Cortex of kidney (tissue), 1 donor: ENCODE results near the gene GOSR1.
"Not testable (repeated sequence)": the region's sequence is repeated elsewhere in the genome, so short reads cannot be mapped to it uniquely, and the experiment has no call there.

ENCODE experiments used
- DNase-seq: peaks from one replicate; lab custom pipeline; 2025; lab: John Stamatoyannopoulos, UW

GOSR1 gene

GRCh38 chr17:30505868-30506417 is 28.7 kb downstream of the GOSR1 start:
- no peak for DNase-seq

GRCh38 chr17:30506481-30506880 is 29.3 kb downstream of the GOSR1 start:
- no peak for DNase-seq

- DNase-seq = no peak
Observed at GRCh38 chr17:30513346-30513745, 36.1 kb downstream of the GOSR1 start.

GRCh38 chr17:30514895-30515596 is 37.8 kb downstream of the GOSR1 start:
- no peak for DNase-seq

- DNase-seq = no peak
Observed at GRCh38 chr17:30517786-30518185, 40.6 kb downstream of the GOSR1 start.

GRCh38 chr17:30519166-30519565 is 42.0 kb downstream of the GOSR1 start:
- no peak for DNase-seq

GRCh38 chr17:30519707-30520106 is 42.5 kb downstream of the GOSR1 start:
- DNase-seq = no peak

GRCh38 chr17:30520436-30520835 is 43.2 kb downstream of the GOSR1 start:
- no peak for DNase-seq

- DNase-seq = no peak
Observed at GRCh38 chr17:30520882-30521281, 43.7 kb downstream of the GOSR1 start.

- DNase-seq = no peak
Observed at GRCh38 chr17:30521766-30522165, 44.6 kb downstream of the GOSR1 start.

- not testable (repeated sequence) for DNase-seq
Observed at GRCh38 chr17:30523236-30523635, 46.0 kb downstream of the GOSR1 start.

- no peak for DNase-seq
Observed at GRCh38 chr17:30524847-30525246, 47.6 kb downstream of the GOSR1 start.

- DNase-seq = no peak
Observed at GRCh38 chr17:30526401-30526800, 49.2 kb downstream of the GOSR1 start.

- not testable (repeated sequence) for DNase-seq
Observed at GRCh38 chr17:30528701-30529100, 51.5 kb downstream of the GOSR1 start.

- no peak for DNase-seq
Observed at GRCh38 chr17:30530346-30531025, 53.3 kb downstream of the GOSR1 start.

- DNase-seq = no peak
Observed at GRCh38 chr17:30532871-30533270, 55.7 kb downstream of the GOSR1 start.

- no peak for DNase-seq
Observed at GRCh38 chr17:30534298-30534697, 57.1 kb downstream of the GOSR1 start.

GRCh38 chr17:30534938-30535921 is 58.0 kb downstream of the GOSR1 start:
- no peak for DNase-seq

- not testable (repeated sequence) for DNase-seq
Observed at GRCh38 chr17:30536846-30537245, 59.6 kb downstream of the GOSR1 start.

- not testable (repeated sequence) for DNase-seq
Observed at GRCh38 chr17:30537667-30538066, 60.5 kb downstream of the GOSR1 start.

- DNase-seq = no peak
Observed at GRCh38 chr17:30541802-30542201, 64.6 kb downstream of the GOSR1 start.

GRCh38 chr17:30543456-30543855 is 66.2 kb downstream of the GOSR1 start:
- no peak for DNase-seq
